ENCODE data around the gene MAGEC3. TPM values are rescaled to one million over a fixed set of nuclear protein-coding genes. Genes with fewer than 3 reads are reported as not detected.

Gene MAGEC3
- polyA plus RNA-seq, 2 of the 4 experiments (the other 2 are of a cell fraction) = not detected

GRCh38 chrX:141903400-141904155 is 65.5 kb downstream of the MAGEC3 start, which contains the start of gene MAGEC1:
Gene MAGEC1 (plus strand): TSS chrX:141903894. CDS start chrX:141905073, 1,179 bp downstream.
- peaks cover 4% of the 10 kb centered on the region; the same call in 1 of the 3 replicates for H3K9me3 ChIP-seq
- no peaks in the 10 kb centered on the region for H3K4me1 ChIP-seq
- H3K27ac ChIP-seq = no peak within 1 kb of the TSS
- H3K4me2 ChIP-seq = no peak within 1 kb of the TSS
- no peak for FAIRE-seq
- no peak for ATAC-seq
- ChIA-PET CTCF (no interaction called here), POLR2A (no interaction called here)
- no peak within 1 kb of the TSS for H3K4me3 ChIP-seq
- TF ChIP-seq ELK1 (IDR thresholded peaks at IDR 0.05; ENCODE audit: low read depth, low read length) (no peak), USF2 (IDR thresholded peaks at IDR 0.05) (no peak), MYC (IDR thresholded peaks at IDR 0.05; ENCODE audit: borderline replicate concordance, low read length) (no peak), RCOR1 (IDR thresholded peaks at IDR 0.05; ENCODE audit: low read depth, low read length) (no peak)
- DNase-seq (ENCODE audit: low read depth in 1 of 2, low spot score in 1 of 2) = no peak
- WGBS (ENCODE audit: missing lambda C conversion rate) = 85% methylated on average over 20 of the region's 25 CpGs

- 40% methylated on average over 2 of the region's 6 CpGs for WGBS (ENCODE audit: missing lambda C conversion rate)
Observed at GRCh38 chrX:141904262-141904661, 66.1 kb downstream of the MAGEC3 start.

GRCh38 chrX:141917801-141918200 is 79.7 kb downstream of the MAGEC3 start:
- WGBS (ENCODE audit: missing lambda C conversion rate) = 17% methylated on average over 3 of the region's 3 CpGs
- CTCF ChIA-PET = no interaction called here
- TF ChIP-seq JUN (IDR thresholded peaks at IDR 0.05) (no peak), ELK1 (IDR thresholded peaks at IDR 0.05; ENCODE audit: low read depth, low read length) (no peak), HMGXB4 (CRISPR knock-in tag; IDR thresholded peaks at IDR 0.05; ENCODE audit: borderline replicate concordance) (no peak), HOXB13 (CRISPR knock-in tag; IDR thresholded peaks at IDR 0.05; ENCODE audit: low read depth) (no peak), CBX2 (IDR thresholded peaks at IDR 0.05; ENCODE audit: borderline replicate concordance, low read depth) (no peak), CTCF (IDR thresholded peaks at IDR 0.05) (no peak), ZNF302 (CRISPR knock-in tag; IDR thresholded peaks at IDR 0.05) (no peak), ZSCAN20 (CRISPR knock-in tag; IDR thresholded peaks at IDR 0.05) (no peak), USF2 (IDR thresholded peaks at IDR 0.05) (no peak), MAX (IDR thresholded peaks at IDR 0.05) (no peak)

More at GRCh38 chrX:141904262-141904661, 66.1 kb downstream of the MAGEC3 start:
- H3K4me3 ChIP-seq = no peak overlapping the region
- no peak for ATAC-seq
- H3K27ac ChIP-seq = no peak overlapping the region
- TF ChIP-seq FOXS1 (CRISPR knock-in tag; IDR thresholded peaks at IDR 0.05) = no peak
- TF ChIP-seq NPAS2 (CRISPR knock-in tag; IDR thresholded peaks at IDR 0.05; ENCODE audit: borderline replicate concordance) = no peak
- TF ChIP-seq ESRRA (IDR thresholded peaks at IDR 0.05; ENCODE audit: borderline replicate concordance, low read length) = no peak
- no peak for TF ChIP-seq HOXB5 (CRISPR knock-in tag; IDR thresholded peaks at IDR 0.05)
- no peak for TF ChIP-seq SMC3 (IDR thresholded peaks at IDR 0.05)
- no peak for TF ChIP-seq POLR2AphosphoS2 (conservative IDR thresholded peaks at IDR 0.05; ENCODE audit: low read length)
- TF ChIP-seq CHD2 (IDR thresholded peaks at IDR 0.05; ENCODE audit: low read length, partially characterized antibody) = no peak
- TF ChIP-seq RAD21 (conservative IDR thresholded peaks at IDR 0.05 in 1 of 2, IDR thresholded peaks at IDR 0.05 in 1 of 2) = no peak
- TF ChIP-seq POLR2A (IDR thresholded peaks at IDR 0.05; ENCODE audit: low read length) = no peak
- TF ChIP-seq BHLHE40 (IDR thresholded peaks at IDR 0.05; ENCODE audit: low read depth, low read length) = no peak
- TF ChIP-seq USF2 (IDR thresholded peaks at IDR 0.05) = no peak
- TF ChIP-seq ATOH8 (CRISPR knock-in tag; IDR thresholded peaks at IDR 0.05; ENCODE audit: low read depth) = no peak
- TF ChIP-seq NFE2L2 (conservative IDR thresholded peaks at IDR 0.05; ENCODE audit: low read length) = no peak
- no peak for TF ChIP-seq TP53 (CRISPR knock-in tag; IDR thresholded peaks at IDR 0.05)
- TF ChIP-seq KDM1A (IDR thresholded peaks at IDR 0.05; ENCODE audit: low read depth) = no peak
- no peak for DNase-seq (ENCODE audit: low read depth in 1 of 2, low spot score in 1 of 2)
- no peaks in the 10 kb centered on the region for H3K4me1 ChIP-seq
- no peak for FAIRE-seq
- POLR2A ChIA-PET = no interaction called here
- H3K4me2 ChIP-seq = no peak overlapping the region
- H3K9me3 ChIP-seq = peaks cover 4% of the 10 kb centered on the region; the same call in 1 of the 3 replicates
- CTCF ChIA-PET = no interaction called here

More at GRCh38 chrX:141917801-141918200, 79.7 kb downstream of the MAGEC3 start:
- ATAC-seq = no peak
- POLR2A ChIA-PET = no interaction called here
- Histone ChIP-seq H3K9me3 (no peaks in the 10 kb centered on the region), H3K4me1 (no peaks in the 10 kb centered on the region), H3K27ac (no peak overlapping the region), H3K4me3 (no peak overlapping the region), H3K4me2 (no peak overlapping the region)
- peak; percentile 94 for FAIRE-seq
- no peak for DNase-seq (ENCODE audit: low read depth in 1 of 2, low spot score in 1 of 2)

Data from A549 (cell line).